OCI-LY3 (cell line): Measurements from ENCODE around the gene ADGRB3.

Experiments
- CTCF ChIP-seq: fragments of 200-600, 300-600 bp; sonication (generic); IDR thresholded peaks from 2 replicates; pipeline ENCODE4 v1.5.1; 2014; ENCODE audit warnings: antibody characterized with exemption, low read length, low read depth
- EZH2phosphoT487 ChIP-seq: fragments of 200-600 bp; shearing (Covaris generic); IDR thresholded peaks from 2 replicates; pipeline ENCODE4 v1.6.1; 2018; ENCODE audit warnings: antibody characterized with exemption, mixed run types, low read depth

GRCh38 chr6:68655028-68655427 is 19.9 kb downstream of the ADGRB3 start:
- no peak for TF ChIP-seq CTCF
- no peak for TF ChIP-seq EZH2phosphoT487
